HG03460 (cell line): Measurements from ENCODE around the gene BZW2.

Experiments used
- ATAC-seq: cut with Tn5 transposase; IDR thresholded peaks from one replicate; pipeline ENCODE4 v1.9.1; 2021; ENCODE audit not compliant: unreplicated experiment

The BZW2 gene

DNA sequence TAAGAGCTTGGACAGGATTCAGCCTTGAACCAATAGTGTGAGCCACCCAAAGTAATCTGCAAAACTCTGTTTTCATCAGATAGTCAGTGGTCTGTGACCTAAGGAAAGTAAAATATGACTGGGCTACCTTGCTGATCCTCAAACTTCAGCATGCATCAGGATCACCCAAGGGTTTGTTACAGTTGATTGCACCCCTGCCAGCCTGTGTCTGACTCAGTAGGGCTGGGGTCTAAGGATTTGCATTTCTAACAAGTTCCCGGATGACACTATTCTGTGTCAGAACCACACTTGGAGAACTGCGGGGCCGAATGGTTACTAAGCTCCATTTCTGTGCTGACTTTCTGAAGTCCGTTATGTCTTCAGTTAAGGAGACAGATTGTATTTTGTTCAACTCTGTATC, 66.9 kb downstream of the BZW2 start:
- ATAC-seq: no peak

GRCh38 chr7:16715928-16716327, 69.9 kb downstream of the BZW2 start:
- ATAC-seq: no peak

- no peak for ATAC-seq
Observed at GRCh38 chr7:16718111-16718656, 72.2 kb downstream of the BZW2 start.

- ATAC-seq: no peak
Observed at GRCh38 chr7:16719699-16720098, 73.7 kb downstream of the BZW2 start.

DNA sequence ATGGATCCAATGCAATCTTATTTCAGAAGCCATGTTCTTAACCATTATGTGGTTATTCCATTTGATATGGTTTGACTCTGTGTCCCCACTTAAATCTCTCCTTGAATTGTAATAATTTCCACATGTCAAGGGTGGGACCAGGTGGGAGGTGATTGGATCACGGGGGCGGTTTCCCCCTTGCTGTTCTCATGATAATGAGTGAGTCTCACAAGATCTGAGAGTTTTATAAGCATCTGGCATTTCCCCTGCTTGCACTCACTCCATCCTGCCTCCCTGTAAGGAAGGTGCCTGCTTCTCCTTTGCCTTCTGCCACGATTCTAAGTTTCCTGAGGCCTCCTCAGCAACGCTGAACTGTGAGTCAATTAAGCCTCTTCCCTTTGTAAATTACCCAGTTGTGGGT, 75.6 kb downstream of the BZW2 start:
- no peak for ATAC-seq

DNA sequence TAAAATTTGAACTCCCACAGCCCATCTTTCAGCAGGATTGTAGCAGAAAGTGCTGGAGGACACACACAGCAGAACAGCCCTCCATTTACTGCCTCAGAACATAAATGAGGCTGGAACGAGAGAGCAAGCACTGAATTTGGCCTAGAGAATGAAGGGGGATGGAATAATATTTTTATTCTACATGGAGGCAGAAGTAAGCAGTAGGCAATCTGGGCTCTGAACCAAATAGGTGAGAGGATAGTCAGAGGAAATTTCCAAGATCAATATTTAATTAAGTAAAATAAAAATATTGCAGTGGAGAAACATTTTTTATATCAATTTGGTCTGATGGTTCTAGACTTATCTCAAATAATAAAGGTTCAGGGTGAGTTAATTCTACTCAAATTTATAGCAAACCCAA, 78.4 kb downstream of the BZW2 start:
- no peak for ATAC-seq

- no peak for ATAC-seq
Observed at GRCh38 chr7:16726189-16726588, 80.2 kb downstream of the BZW2 start.

- ATAC-seq: no peak
Observed at GRCh38 chr7:16727736-16728135, 81.8 kb downstream of the BZW2 start.

- ATAC-seq: no peak
Observed at GRCh38 chr7:16728811-16729210, 82.8 kb downstream of the BZW2 start.

- no peak for ATAC-seq
Observed at GRCh38 chr7:16729541-16729940, 83.6 kb downstream of the BZW2 start.

GRCh38 chr7:16730937-16731336, 85.0 kb downstream of the BZW2 start:
- no peak for ATAC-seq

GRCh38 chr7:16732828-16733227, 86.8 kb downstream of the BZW2 start:
- no peak for ATAC-seq

DNA sequence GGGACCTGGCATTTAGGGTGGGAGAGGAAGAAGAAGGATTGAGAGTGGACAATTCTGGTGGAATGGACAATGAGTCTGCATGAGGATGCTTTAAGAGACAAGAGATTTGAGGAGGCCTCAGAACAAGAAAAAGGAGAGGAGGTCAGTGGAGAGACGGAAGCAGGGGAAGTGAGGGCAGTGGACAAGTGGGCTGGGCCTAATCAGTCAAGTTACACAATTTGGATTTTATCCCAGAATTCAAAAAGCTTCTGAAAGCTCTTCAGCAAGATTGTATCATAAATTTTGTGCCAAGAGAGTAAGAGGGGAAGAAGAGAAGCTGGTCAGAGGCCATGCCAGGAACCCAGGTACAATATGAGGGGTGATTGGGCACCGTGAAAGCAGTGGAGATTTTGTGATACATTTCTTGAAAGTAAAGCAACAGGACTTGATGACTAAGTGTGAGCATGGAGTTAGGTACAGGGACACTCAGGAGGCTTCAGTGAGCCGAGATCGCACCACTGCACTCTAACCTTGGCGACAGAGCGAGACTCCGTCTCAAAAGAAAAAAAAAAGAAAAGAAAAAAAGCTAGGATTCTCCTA, 88.3 kb downstream of the BZW2 start:
- ATAC-seq: no peak

- ATAC-seq: no peak
Observed at GRCh38 chr7:16735020-16735419, 89.0 kb downstream of the BZW2 start.

DNA sequence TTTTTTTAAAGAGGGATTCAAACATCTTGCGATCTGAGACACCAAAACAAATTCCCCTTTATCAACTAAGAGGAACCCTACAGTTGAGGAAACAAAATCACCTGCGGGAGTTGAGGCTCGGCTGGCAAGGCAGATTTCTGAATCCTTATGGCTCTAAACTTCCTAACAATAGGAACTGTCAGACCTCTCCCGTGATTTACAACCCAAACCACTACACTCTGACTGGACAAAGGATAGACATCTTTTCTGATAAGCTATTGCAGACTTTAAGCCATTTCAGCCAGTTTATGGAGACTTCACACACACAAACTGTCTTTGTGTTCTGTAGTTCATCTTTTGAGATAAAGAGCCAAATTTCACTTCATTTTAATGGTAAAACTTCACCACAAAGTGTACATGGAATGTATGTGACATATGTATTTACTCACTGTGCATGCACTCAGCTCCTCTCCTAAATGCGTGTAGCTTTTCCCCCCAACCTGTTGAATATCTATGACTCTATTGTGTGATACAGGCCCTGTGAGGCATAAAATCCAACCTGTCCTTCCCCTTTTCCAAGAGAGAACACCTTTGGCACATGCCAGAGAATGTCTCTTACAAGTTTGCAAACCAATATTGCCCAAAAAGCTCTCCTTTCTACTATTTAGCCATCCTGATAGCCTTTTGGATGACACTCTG, 92.2 kb downstream of the BZW2 start:
- no peak for ATAC-seq

GRCh38 chr7:16739863-16740622, 94.1 kb downstream of the BZW2 start:
- no peak for ATAC-seq

DNA sequence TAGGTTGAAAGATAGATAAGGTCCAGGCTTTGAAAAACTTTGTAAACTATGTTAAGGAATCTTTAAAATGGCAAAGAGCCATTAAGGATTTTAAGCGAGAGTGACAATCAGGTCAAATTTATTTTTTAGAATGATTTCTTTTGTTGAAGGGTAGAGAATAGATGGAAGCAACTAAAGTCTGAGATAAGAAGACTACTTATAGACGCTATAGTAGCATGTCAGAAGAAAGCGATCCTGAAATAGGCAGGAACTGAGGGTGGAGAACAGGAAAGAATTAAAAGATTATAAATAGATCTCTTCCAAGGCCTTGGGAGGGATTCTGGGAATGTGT, 94.6 kb downstream of the BZW2 start:
- no peak for ATAC-seq

GRCh38 chr7:16740996-16741395, 95.0 kb downstream of the BZW2 start:
- ATAC-seq: no peak

- no peak for ATAC-seq
Observed at GRCh38 chr7:16741676-16742075, 95.7 kb downstream of the BZW2 start.

DNA sequence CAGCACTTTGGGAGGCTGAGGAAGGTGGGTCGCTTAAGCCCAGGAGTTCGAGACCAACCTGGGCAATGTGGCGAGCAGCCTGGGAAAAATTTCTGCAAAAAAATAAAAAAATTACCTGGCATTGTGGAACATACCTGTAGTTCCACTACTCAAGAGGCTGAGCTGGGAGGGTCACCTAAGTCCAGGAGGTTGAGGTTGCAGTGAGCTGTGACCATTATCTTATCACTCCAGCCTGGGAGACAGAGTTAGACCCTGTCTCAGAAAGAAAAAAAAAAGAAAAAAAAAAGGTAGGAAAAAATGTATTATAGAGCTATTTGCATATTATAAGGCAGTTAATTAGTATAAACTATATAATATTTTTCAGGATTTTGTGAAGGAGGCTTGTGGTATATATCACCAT, 96.6 kb downstream of the BZW2 start:
- no peak for ATAC-seq

DNA sequence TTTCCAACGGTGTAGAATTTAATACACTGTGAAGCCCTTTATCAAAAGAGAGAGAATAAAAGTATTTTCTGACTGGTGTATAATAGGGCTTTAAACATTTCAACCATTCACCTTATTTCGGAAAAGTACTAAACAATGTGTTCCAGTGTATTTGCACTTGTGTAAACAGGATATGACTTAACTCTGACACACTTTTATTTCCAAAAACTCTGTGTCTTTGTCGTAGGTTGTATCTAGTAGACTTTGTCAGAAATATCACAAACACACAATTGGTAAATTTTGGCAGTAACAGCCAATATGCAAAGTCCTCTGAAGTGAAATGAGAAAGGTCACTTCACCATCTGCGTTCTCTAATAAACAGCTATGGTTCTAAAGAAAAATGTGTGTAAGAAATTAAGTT, 97.3 kb downstream of the BZW2 start:
- no peak for ATAC-seq

GRCh38 chr7:16744518-16745250, 98.7 kb downstream of the BZW2 start:
- ATAC-seq: no peak
